Measurements from ENCODE around the gene UBXN7.

DNA sequence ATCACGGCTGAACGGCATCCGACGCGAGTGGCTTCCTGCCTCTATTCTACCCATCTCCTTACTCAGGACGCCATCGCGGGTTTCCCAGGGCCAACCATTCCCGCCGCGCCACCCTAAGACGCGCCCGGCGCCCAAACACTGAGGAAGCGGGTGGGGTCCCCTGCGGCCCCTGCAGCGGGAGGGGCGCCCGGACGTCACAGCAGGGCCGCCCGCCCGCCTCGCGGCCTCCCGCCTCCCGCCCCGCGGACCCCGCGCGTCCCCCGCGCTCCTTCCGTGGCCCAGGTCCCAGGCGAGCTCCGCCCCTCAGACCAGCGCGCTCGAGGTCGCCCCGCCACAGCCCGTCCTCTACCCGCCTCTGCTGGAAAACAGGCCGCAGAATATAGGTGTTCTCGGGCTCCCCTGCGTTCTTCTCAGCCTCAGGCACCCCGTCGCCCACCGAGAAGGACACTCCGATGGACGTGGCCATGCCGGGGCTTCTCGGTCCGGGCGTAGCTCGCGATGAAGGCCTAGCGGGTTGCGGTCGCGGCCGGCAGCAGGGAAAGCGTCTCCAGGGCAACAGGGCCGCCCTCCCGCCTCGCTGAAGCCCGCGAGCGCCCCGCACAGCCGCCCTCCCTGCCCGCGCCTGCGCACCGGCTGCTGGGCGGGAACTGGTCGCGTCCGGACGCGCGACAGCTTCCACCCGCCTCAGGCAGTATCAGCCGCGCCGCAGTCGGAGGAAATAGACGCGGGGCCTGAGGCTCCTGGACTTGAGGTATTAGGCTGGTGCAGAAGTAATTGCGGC lies 114.3 kb downstream of the UBXN7 start, which contains the start of gene DYNLT2B:
- no peak for TF ChIP-seq EZH2 (IDR thresholded peaks at IDR 0.05; ENCODE audit: low read length, missing control alignments)
- TF ChIP-seq, protein P1, sequence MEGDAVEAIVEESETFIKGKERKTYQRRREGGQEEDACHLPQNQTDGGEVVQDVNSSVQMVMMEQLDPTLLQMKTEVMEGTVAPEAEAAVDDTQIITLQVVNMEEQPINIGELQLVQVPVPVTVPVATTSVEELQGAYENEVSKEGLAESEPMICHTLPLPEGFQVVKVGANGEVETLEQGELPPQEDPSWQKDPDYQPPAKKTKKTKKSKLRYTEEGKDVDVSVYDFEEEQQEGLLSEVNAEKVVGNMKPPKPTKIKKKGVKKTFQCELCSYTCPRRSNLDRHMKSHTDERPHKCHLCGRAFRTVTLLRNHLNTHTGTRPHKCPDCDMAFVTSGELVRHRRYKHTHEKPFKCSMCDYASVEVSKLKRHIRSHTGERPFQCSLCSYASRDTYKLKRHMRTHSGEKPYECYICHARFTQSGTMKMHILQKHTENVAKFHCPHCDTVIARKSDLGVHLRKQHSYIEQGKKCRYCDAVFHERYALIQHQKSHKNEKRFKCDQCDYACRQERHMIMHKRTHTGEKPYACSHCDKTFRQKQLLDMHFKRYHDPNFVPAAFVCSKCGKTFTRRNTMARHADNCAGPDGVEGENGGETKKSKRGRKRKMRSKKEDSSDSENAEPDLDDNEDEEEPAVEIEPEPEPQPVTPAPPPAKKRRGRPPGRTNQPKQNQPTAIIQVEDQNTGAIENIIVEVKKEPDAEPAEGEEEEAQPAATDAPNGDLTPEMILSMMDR (conservative IDR thresholded peaks at IDR 0.05 in 1 of 2, IDR thresholded peaks at IDR 0.05 in 1 of 2; ENCODE audit: low read depth in 1 of 2, low read length in 2 of 2): no peak
